ENCODE measurements around the gene IRX2.

The IRX2 gene

GRCh38 chr5:2725980-2726765 is 25.3 kb downstream of the IRX2 start:
- no peak overlapping the region for H3K4me3 ChIP-seq (ENCODE audit: low read depth, low read length)
- no peak for DNase-seq (ENCODE audit: low read depth, low spot score)
- TF ChIP-seq CTCF (IDR thresholded peaks at IDR 0.05; ENCODE audit: insufficient read depth, low read length, missing control alignments) = no peak
- ChIA-PET CTCF (no interaction called here), POLR2A (no interaction called here)

GRCh38 chr5:2724831-2725230 is 26.6 kb downstream of the IRX2 start:
- ChIA-PET POLR2A (no interaction called here), CTCF (no interaction called here)
- no peak overlapping the region for H3K4me3 ChIP-seq (ENCODE audit: low read depth, low read length)
- DNase-seq (ENCODE audit: low read depth, low spot score) = no peak
- no peak for TF ChIP-seq CTCF (IDR thresholded peaks at IDR 0.05; ENCODE audit: insufficient read depth, low read length, missing control alignments)

- H3K4me3 ChIP-seq (ENCODE audit: low read depth, low read length) = no peak overlapping the region
- DNase-seq (ENCODE audit: low read depth, low spot score) = no peak
- ChIA-PET CTCF (no interaction called here), POLR2A (no interaction called here)
- no peak for TF ChIP-seq CTCF (IDR thresholded peaks at IDR 0.05; ENCODE audit: insufficient read depth, low read length, missing control alignments)
Measured at GRCh38 chr5:2724031-2724581, 27.4 kb downstream of the IRX2 start.

- POLR2A ChIA-PET = no interaction called here
- no peak overlapping the region for H3K4me3 ChIP-seq (ENCODE audit: low read depth, low read length)
- no peak for DNase-seq (ENCODE audit: low read depth, low spot score)
- no peak for TF ChIP-seq CTCF (IDR thresholded peaks at IDR 0.05; ENCODE audit: insufficient read depth, low read length, missing control alignments)
- CTCF ChIA-PET = no interaction called here
Measured at GRCh38 chr5:2722901-2723300, 28.6 kb downstream of the IRX2 start.

GRCh38 chr5:2721385-2722138 is 29.9 kb downstream of the IRX2 start:
- no peak for DNase-seq (ENCODE audit: low read depth, low spot score)
- ChIA-PET POLR2A (no interaction called here), CTCF (no interaction called here)
- no peak for TF ChIP-seq CTCF (IDR thresholded peaks at IDR 0.05; ENCODE audit: insufficient read depth, low read length, missing control alignments)
- H3K4me3 ChIP-seq (ENCODE audit: low read depth, low read length) = no peak overlapping the region

GRCh38 chr5:2719332-2719731 is 32.1 kb downstream of the IRX2 start:
- TF ChIP-seq CTCF (IDR thresholded peaks at IDR 0.05; ENCODE audit: insufficient read depth, low read length, missing control alignments) = no peak
- DNase-seq (ENCODE audit: low read depth, low spot score) = no peak
- ChIA-PET CTCF (no interaction called here), POLR2A (no interaction called here)
- no peak overlapping the region for H3K4me3 ChIP-seq (ENCODE audit: low read depth, low read length)

All from AG04449 (cell line).